Activated CD4-positive, alpha-beta T cell treated with anti-CD3 and anti-CD28 coated beads for 36 hours (primary cell): ENCODE results near the gene DENND2C. TPM values are rescaled to one million over a fixed set of nuclear protein-coding genes. Genes with fewer than 3 reads are reported as not detected.
A peak's percentile ranks its signal among the peaks of the same experiment; 100 is the strongest.

Experiments used
- ATAC-seq: fragments of 200-7000 bp; cut with Tn5 transposase; one replicate; pipeline ENCODE4 v1.10.0; 2021; ENCODE audit warnings: mild to moderate bottlenecking, moderate library complexity
- CTCF ChIA-PET: fragments of 350-600 bp; sonication (Branson Sonifier 250); formaldehyde crosslinking; loops from one replicate; lab custom pipeline; 2021; ENCODE audit warnings: antibody characterized with exemption; lab: Charles Lee
- POLR2A ChIA-PET: fragments of 350-600 bp; sonication (Branson Sonifier 250); formaldehyde crosslinking; loops from one replicate; lab custom pipeline; 2021; ENCODE audit warnings: antibody characterized with exemption, inconsistent platforms; lab: Charles Lee
- DNase-seq: peaks from one replicate; pipeline ENCODE4 v3.0.0-alpha.2; 2020
- H3K27ac Mint-ChIP-seq: one replicate; pipeline ENCODE4 v1.8.0; 2021; ENCODE audit warnings: mixed read lengths
- H3K27me3 Mint-ChIP-seq: one replicate; pipeline ENCODE4 v1.8.0; 2021; ENCODE audit warnings: mixed read lengths
- H3K36me3 Mint-ChIP-seq: one replicate; pipeline ENCODE4 v1.8.0; 2021; ENCODE audit warnings: low read depth, mixed read lengths
- H3K4me1 Mint-ChIP-seq: one replicate; pipeline ENCODE4 v1.8.0; 2021; ENCODE audit warnings: mixed read lengths
- H3K4me3 Mint-ChIP-seq: one replicate; pipeline ENCODE4 v1.8.0; 2021; ENCODE audit warnings: mild to moderate bottlenecking, moderate library complexity, mixed read lengths
- H3K9me3 Mint-ChIP-seq: one replicate; pipeline ENCODE4 v1.8.0; 2021; ENCODE audit warnings: low read depth, mixed read lengths
- intact Hi-C, 2 experiments: fragments of 100-400 bp; cut with DNase I in 1 of 2; cut with micrococcal nuclease in 1 of 2; formaldehyde crosslinking; loops; one replicate each; pipeline versions ENCODE4 v1.14.2 to v1.15.1; 2022 to 2024; cut with DNase I, micrococcal nuclease
- total RNA-seq, 2 experiments: library from RNA; stranded (reverse); gene quantifications; one replicate each; pipeline ENCODE4 v1.2.3, GENCODE V29; 2021

Gene DENND2C
- total RNA-seq, 2 experiments from 2014 or later: 0.65 to 0.73 TPM

GRCh38 chr1:114677691-114678090 lies 7.8 kb upstream of the DENND2C start:
- ChIA-PET POLR2A (no interaction called here), CTCF (no interaction called here)
- intact Hi-C loops: no loop called here
- Mint-ChIP-seq H3K36me3 (no peaks in the 10 kb centered on the region), H3K9me3 (no peaks in the 10 kb centered on the region), H3K4me1 (no peaks in the 10 kb centered on the region), H3K27ac (no peak overlapping the region), H3K27me3 (peaks cover 19% of the 10 kb centered on the region), H3K4me3 (no peak overlapping the region)
- ATAC-seq (no peak), DNase-seq (no peak)

- no peak overlapping the region for H3K27ac Mint-ChIP-seq
- DNase-seq: no peak
- no peak for ATAC-seq
- ChIA-PET POLR2A (no interaction called here), CTCF (interaction anchor here (0.7 to 0.8 kb wide), 3 partner anchors 14 to 635 kb away, joined by 3 read pairs; no protein-coding TSS in a partner anchor)
- intact Hi-C loops: no loop called here
- H3K9me3 Mint-ChIP-seq: no peaks in the 10 kb centered on the region
- no peaks in the 10 kb centered on the region for H3K36me3 Mint-ChIP-seq
- H3K4me3 Mint-ChIP-seq: no peak overlapping the region
- H3K4me1 Mint-ChIP-seq: no peaks in the 10 kb centered on the region
- H3K27me3 Mint-ChIP-seq: peaks cover 20% of the 10 kb centered on the region
These were observed 6.3 kb upstream of the DENND2C start for GRCh38 chr1:114676115-114676514.

GRCh38 chr1:114671939-114672275 lies 2.1 kb upstream of the DENND2C start:
- Mint-ChIP-seq H3K36me3 (no peaks in the 10 kb centered on the region), H3K4me3 (no peak overlapping the region), H3K4me1 (peaks cover 11% of the 10 kb centered on the region), H3K27me3 (peaks cover 17% of the 10 kb centered on the region), H3K27ac (no peak overlapping the region), H3K9me3 (no peaks in the 10 kb centered on the region)
- CTCF ChIA-PET: interaction anchor here (0.6 to 1.0 kb wide), 2 partner anchors 11 to 929 kb away, joined by 3 to 4 read pairs; no protein-coding TSS in a partner anchor
- DNase-seq (no peak), ATAC-seq (no peak)
- POLR2A ChIA-PET: interaction anchor here (0.6 kb wide), 1 partner anchor 1812 kb away, joined by 5 read pairs; no protein-coding TSS in a partner anchor
- intact Hi-C loops: loop anchor here (1.0 to 5.0 kb wide), 2 partner anchors 160 to 695 kb away; partner anchors contain the start of gene TRIM33 (in 1 of the 2)

GRCh38 chr1:114671011-114671938 lies 1.4 kb upstream of the DENND2C start:
- ChIA-PET POLR2A (interaction anchor here (0.6 kb wide), 1 partner anchor 1813 kb away, joined by 5 read pairs; no protein-coding TSS in a partner anchor), CTCF (interaction anchor here (0.6 kb wide), 1 partner anchor 928 kb away, joined by 3 read pairs; no protein-coding TSS in a partner anchor)
- no peak overlapping the region for H3K27ac Mint-ChIP-seq
- H3K9me3 Mint-ChIP-seq: no peaks in the 10 kb centered on the region
- peaks cover 15% of the 10 kb centered on the region for H3K27me3 Mint-ChIP-seq
- DNase-seq: no peak
- intact Hi-C loops: loop anchor here (1.0 to 5.0 kb wide), 2 partner anchors 159 to 694 kb away; partner anchors contain the start of gene TRIM33 (in 1 of the 2)
- no peaks in the 10 kb centered on the region for H3K36me3 Mint-ChIP-seq
- H3K4me3 Mint-ChIP-seq: no peak overlapping the region
- no peak for ATAC-seq
- peaks cover 11% of the 10 kb centered on the region for H3K4me1 Mint-ChIP-seq

- peak; percentile 97 for ATAC-seq
- POLR2A ChIA-PET: interaction anchor here (0.8 kb wide), 1 partner anchor 23 kb away, joined by 4 read pairs; no protein-coding TSS in a partner anchor
- peak overlapping the region; percentile 84 for H3K4me3 Mint-ChIP-seq
- H3K27ac Mint-ChIP-seq: peak overlapping the region; percentile 63
- H3K36me3 Mint-ChIP-seq: no peaks in the 10 kb centered on the region
- H3K27me3 Mint-ChIP-seq: peaks cover 15% of the 10 kb centered on the region
- CTCF ChIA-PET: interaction anchor here (1.1 to 1.6 kb wide), 2 partner anchors 10 kb away, joined by 4 to 7 read pairs; no protein-coding TSS in a partner anchor
- no peaks in the 10 kb centered on the region for H3K9me3 Mint-ChIP-seq
- intact Hi-C loops: loop anchor here (1.0 to 5.0 kb wide), 8 partner anchors 46 to 693 kb away; partner anchors contain the start of genes BCAS2 (in 2 of the 2), TRIM33 (in 2 of the 2), CSDE1 (in 1 of the 2) and NRAS (in 1 of the 2)
- DNase-seq: peak; percentile 93
- peaks cover 11% of the 10 kb centered on the region for H3K4me1 Mint-ChIP-seq
These were observed 498 bp upstream of the DENND2C start for GRCh38 chr1:114670083-114671010.

GRCh38 chr1:114668784-114669561 lies 876 bp downstream of the DENND2C start:
- POLR2A ChIA-PET: interaction anchor here (0.7 to 0.8 kb wide), 2 partner anchors 24 to 120 kb away, joined by 3 to 4 read pairs; no protein-coding TSS in a partner anchor
- no peak for DNase-seq
- H3K4me1 Mint-ChIP-seq: peaks cover 11% of the 10 kb centered on the region

GRCh38 chr1:114668373-114668772 lies 1.5 kb downstream of the DENND2C start:
- Mint-ChIP-seq H3K9me3 (no peaks in the 10 kb centered on the region), H3K4me3 (no peak overlapping the region), H3K27me3 (peaks cover 15% of the 10 kb centered on the region), H3K4me1 (peaks cover 11% of the 10 kb centered on the region), H3K27ac (no peak overlapping the region), H3K36me3 (no peaks in the 10 kb centered on the region)
- intact Hi-C loops: loop anchor here in 1 of 2 experiments (2.0 kb wide), 1 partner anchor 48 kb away; the partner anchor contains the start of gene NRAS
- ATAC-seq (no peak), DNase-seq (no peak)
- CTCF ChIA-PET: no interaction called here
- POLR2A ChIA-PET: no interaction called here

More at GRCh38 chr1:114668784-114669561, 876 bp downstream of the DENND2C start:
- Mint-ChIP-seq H3K27ac (no peak overlapping the region), H3K27me3 (peaks cover 15% of the 10 kb centered on the region), H3K9me3 (no peaks in the 10 kb centered on the region), H3K36me3 (no peaks in the 10 kb centered on the region), H3K4me3 (peak overlapping the region; percentile 84)
- CTCF ChIA-PET: interaction anchor here (1.1 to 1.6 kb wide), 2 partner anchors 8 to 12 kb away, joined by 4 to 7 read pairs; no protein-coding TSS in a partner anchor
- ATAC-seq: no peak
- intact Hi-C loops: loop anchor here in 1 of 2 experiments (2.0 kb wide), 1 partner anchor 48 kb away; the partner anchor contains the start of gene NRAS

- Mint-ChIP-seq H3K36me3 (no peaks in the 10 kb centered on the region), H3K27me3 (peaks cover 17% of the 10 kb centered on the region), H3K9me3 (no peaks in the 10 kb centered on the region), H3K27ac (no peak overlapping the region), H3K4me1 (peaks cover 11% of the 10 kb centered on the region), H3K4me3 (no peak overlapping the region)
- ChIA-PET POLR2A (no interaction called here), CTCF (interaction anchor here (1.4 kb wide), 1 partner anchor 320 kb away, joined by 3 read pairs; no protein-coding TSS in a partner anchor)
- intact Hi-C loops: no loop called here
- ATAC-seq: no peak
- DNase-seq: no peak
These were observed 2.9 kb downstream of the DENND2C start for GRCh38 chr1:114666954-114667353.

GRCh38 chr1:114660238-114660637 lies 9.6 kb downstream of the DENND2C start:
- ATAC-seq: no peak
- CTCF ChIA-PET: interaction anchor here (1.1 to 1.2 kb wide), 2 partner anchors 9 to 12 kb away, joined by 4 to 7 read pairs; partner anchors contain the start of gene DENND2C
- Mint-ChIP-seq H3K4me3 (no peak overlapping the region), H3K27ac (no peak overlapping the region), H3K27me3 (peaks cover 13% of the 10 kb centered on the region), H3K36me3 (no peaks in the 10 kb centered on the region), H3K9me3 (no peaks in the 10 kb centered on the region), H3K4me1 (no peaks in the 10 kb centered on the region)
- POLR2A ChIA-PET: no interaction called here
- DNase-seq: no peak
- intact Hi-C loops: no loop called here

- Mint-ChIP-seq H3K27ac (no peak overlapping the region), H3K36me3 (no peaks in the 10 kb centered on the region), H3K4me1 (no peaks in the 10 kb centered on the region), H3K9me3 (no peaks in the 10 kb centered on the region), H3K4me3 (no peak overlapping the region), H3K27me3 (no peaks in the 10 kb centered on the region)
- ChIA-PET POLR2A (no interaction called here), CTCF (no interaction called here)
- ATAC-seq: no peak
- no peak for DNase-seq
- intact Hi-C loops: no loop called here
These were observed 18.0 kb downstream of the DENND2C start for GRCh38 chr1:114651893-114652292.
